Measurements from ENCODE around the gene ITGB1.

DNA sequence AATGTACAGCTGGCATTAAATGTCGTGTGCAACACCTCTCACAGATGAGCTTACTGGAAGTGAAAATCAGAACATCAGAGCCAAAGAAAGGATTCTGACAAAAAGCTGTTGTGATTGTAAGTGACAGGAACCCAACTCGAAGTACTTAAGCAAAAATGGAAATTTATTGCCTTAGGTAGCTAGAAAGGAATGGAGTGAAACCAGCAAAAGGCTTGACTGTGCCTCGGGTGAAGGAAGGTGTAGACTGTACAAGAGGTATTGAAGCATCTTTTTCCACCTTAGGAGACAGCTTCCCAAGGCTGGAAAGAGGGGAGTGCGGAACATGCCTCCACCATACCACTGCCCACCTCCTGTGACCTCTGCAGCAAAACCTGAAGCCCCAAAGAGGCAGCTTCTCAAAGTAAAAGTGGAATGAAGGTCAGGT lies 27.3 kb upstream of the ITGB1 start:
- TF ChIP-seq CTCF (IDR thresholded peaks at IDR 0.05 in 8 of 11, conservative IDR thresholded peaks at IDR 0.05 in 3 of 11) (no peak), POLR2A (IDR thresholded peaks at IDR 0.05) (no peak)
